Measurements from ENCODE around the gene TFF3.
A peak's percentile ranks its signal among the peaks of the same experiment; 100 is the strongest.

TFF3 gene

GRCh38 chr21:42300045-42300583, 15.1 kb downstream of the TFF3 start:
- DNase-seq: no peak
- TF ChIP-seq POLR2A (IDR thresholded peaks at IDR 0.05; ENCODE audit: low read length) (no peak), GATA1 (IDR thresholded peaks at IDR 0.05; ENCODE audit: low read depth, low read length) (no peak)

GRCh38 chr21:42299324-42300044, 15.7 kb downstream of the TFF3 start:
- no peak for DNase-seq

GRCh38 chr21:42298657-42299056, 16.6 kb downstream of the TFF3 start:
- TF ChIP-seq GATA1 (IDR thresholded peaks at IDR 0.05; ENCODE audit: low read depth, low read length) (no peak), POLR2A (IDR thresholded peaks at IDR 0.05; ENCODE audit: low read length) (no peak)
- DNase-seq: no peak

More at GRCh38 chr21:42299324-42300044, 15.7 kb downstream of the TFF3 start:
- TF ChIP-seq POLR2A (IDR thresholded peaks at IDR 0.05; ENCODE audit: low read length) (no peak), GATA1 (IDR thresholded peaks at IDR 0.05; ENCODE audit: low read depth, low read length) (no peak)

- no peak for DNase-seq
- TF ChIP-seq GATA1 (IDR thresholded peaks at IDR 0.05; ENCODE audit: low read depth, low read length): no peak
Measured at GRCh38 chr21:42298237-42298636, 17.0 kb downstream of the TFF3 start.

GRCh38 chr21:42297377-42297776, 17.8 kb downstream of the TFF3 start:
- no peak for DNase-seq
- TF ChIP-seq GATA1 (IDR thresholded peaks at IDR 0.05; ENCODE audit: low read depth, low read length): no peak
- no peak for TF ChIP-seq POLR2A (IDR thresholded peaks at IDR 0.05; ENCODE audit: low read length)

GRCh38 chr21:42296501-42296900, 18.7 kb downstream of the TFF3 start:
- no peak for DNase-seq
- no peak for TF ChIP-seq POLR2A (IDR thresholded peaks at IDR 0.05; ENCODE audit: low read length)

GRCh38 chr21:42295845-42296244, 19.4 kb downstream of the TFF3 start:
- TF ChIP-seq GATA1 (IDR thresholded peaks at IDR 0.05; ENCODE audit: low read depth, low read length) (no peak), POLR2A (IDR thresholded peaks at IDR 0.05; ENCODE audit: low read length) (no peak)
- no peak for DNase-seq

- no peak for TF ChIP-seq POLR2A (IDR thresholded peaks at IDR 0.05; ENCODE audit: low read length)
- no peak for TF ChIP-seq GATA1 (IDR thresholded peaks at IDR 0.05; ENCODE audit: low read depth, low read length)
- DNase-seq: no peak
Measured at GRCh38 chr21:42294273-42294880, 20.8 kb downstream of the TFF3 start.

GRCh38 chr21:42293649-42294272, 21.4 kb downstream of the TFF3 start:
- no peak for DNase-seq
- TF ChIP-seq POLR2A (IDR thresholded peaks at IDR 0.05; ENCODE audit: low read length): no peak
- no peak for TF ChIP-seq GATA1 (IDR thresholded peaks at IDR 0.05; ENCODE audit: low read depth, low read length)

GRCh38 chr21:42292563-42293142, 22.6 kb downstream of the TFF3 start:
- DNase-seq: peak; percentile 24 to 27

GRCh38 chr21:42291751-42292562, 23.3 kb downstream of the TFF3 start:
- peak in 1 of 2 experiments; percentile 46 for DNase-seq
- TF ChIP-seq POLR2A (IDR thresholded peaks at IDR 0.05; ENCODE audit: low read length) (no peak), GATA1 (IDR thresholded peaks at IDR 0.05; ENCODE audit: low read depth, low read length) (no peak)

GRCh38 chr21:42291003-42291750, 24.0 kb downstream of the TFF3 start:
- DNase-seq: no peak
- TF ChIP-seq POLR2A (IDR thresholded peaks at IDR 0.05; ENCODE audit: low read length) (no peak), GATA1 (IDR thresholded peaks at IDR 0.05; ENCODE audit: low read depth, low read length) (no peak)

- TF ChIP-seq POLR2A (IDR thresholded peaks at IDR 0.05; ENCODE audit: low read length) (no peak), GATA1 (IDR thresholded peaks at IDR 0.05; ENCODE audit: low read depth, low read length) (no peak)
- DNase-seq: no peak
Measured at GRCh38 chr21:42290505-42290904, 24.7 kb downstream of the TFF3 start.

Measured in erythroblast (primary cell).